Astrocyte (in vitro differentiated cells and primary cell): ENCODE results near the gene PAPSS2.

Experiments used
- EZH2 ChIP-seq: IDR thresholded peaks from 2 replicates; pipeline ENCODE4 v1.6.1; 2012; ENCODE audit warnings: mild to moderate bottlenecking, low read length, inconsistent platforms; ENCODE audit not compliant: insufficient read depth
- TF ChIP-seq, protein P1 (sequence below): IDR thresholded peaks from 2 replicates; pipeline ENCODE4 v1.5.1; 2011; ENCODE audit warnings: low read depth, mild to moderate bottlenecking, inconsistent platforms, low read length, moderate library complexity; ENCODE audit not compliant: insufficient read depth

DNA sequence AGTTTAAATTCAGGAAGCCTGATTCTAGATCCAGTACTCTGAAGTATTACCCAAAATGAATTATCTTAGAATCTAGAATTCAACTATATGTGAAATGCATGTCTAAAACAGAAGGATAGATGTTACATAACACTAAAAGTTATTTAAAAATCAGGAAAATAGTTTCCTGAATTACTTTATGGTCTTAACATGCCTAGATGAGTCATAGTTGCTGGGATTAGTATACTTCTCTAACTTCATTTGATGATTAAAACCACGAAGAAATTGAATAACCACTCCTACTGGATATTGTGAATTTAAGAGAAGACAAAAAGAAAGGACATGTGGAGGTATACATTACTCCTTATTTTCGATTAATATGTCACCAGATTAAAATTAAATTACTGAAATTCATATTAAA is 92.9 kb downstream of the PAPSS2 start:
- TF ChIP-seq, protein P1, sequence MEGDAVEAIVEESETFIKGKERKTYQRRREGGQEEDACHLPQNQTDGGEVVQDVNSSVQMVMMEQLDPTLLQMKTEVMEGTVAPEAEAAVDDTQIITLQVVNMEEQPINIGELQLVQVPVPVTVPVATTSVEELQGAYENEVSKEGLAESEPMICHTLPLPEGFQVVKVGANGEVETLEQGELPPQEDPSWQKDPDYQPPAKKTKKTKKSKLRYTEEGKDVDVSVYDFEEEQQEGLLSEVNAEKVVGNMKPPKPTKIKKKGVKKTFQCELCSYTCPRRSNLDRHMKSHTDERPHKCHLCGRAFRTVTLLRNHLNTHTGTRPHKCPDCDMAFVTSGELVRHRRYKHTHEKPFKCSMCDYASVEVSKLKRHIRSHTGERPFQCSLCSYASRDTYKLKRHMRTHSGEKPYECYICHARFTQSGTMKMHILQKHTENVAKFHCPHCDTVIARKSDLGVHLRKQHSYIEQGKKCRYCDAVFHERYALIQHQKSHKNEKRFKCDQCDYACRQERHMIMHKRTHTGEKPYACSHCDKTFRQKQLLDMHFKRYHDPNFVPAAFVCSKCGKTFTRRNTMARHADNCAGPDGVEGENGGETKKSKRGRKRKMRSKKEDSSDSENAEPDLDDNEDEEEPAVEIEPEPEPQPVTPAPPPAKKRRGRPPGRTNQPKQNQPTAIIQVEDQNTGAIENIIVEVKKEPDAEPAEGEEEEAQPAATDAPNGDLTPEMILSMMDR = no peak
- TF ChIP-seq EZH2 = no peak
